Stimulated activated CD4-positive, alpha-beta T cell treated with anti-CD3 and anti-CD28 coated beads, Interleukin-1b, Interleukin-23, amount 100 ng/mL, for 1 hour (primary cell): ENCODE data around the gene ZMYND15.

Experiments
- DNase-seq, 2 donors: peaks; one replicate each; pipeline ENCODE4 v3.0.0-alpha.2; 2020; ENCODE audit warnings: low read depth in 2 of 2

Gene ZMYND15

DNA sequence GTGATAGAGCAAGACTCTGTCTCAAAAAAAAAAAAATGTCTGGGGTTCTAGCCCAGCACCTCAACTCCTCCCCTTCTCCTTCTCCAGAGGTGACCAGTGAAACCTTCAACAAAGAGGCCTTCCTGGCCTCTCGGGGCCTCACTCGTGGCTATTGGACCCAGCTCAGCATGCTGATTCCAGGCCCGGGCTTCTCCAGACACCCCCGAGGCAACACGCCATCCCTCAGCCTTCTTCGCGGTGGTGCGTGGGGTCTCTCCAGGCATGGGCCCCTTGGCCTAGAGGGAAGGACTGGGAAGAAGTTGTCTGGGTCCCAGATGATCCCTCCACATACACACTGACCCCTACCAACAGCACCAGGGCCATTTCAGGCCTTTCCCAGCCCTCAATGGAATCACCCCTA, 3.6 kb downstream of the ZMYND15 start:
- DNase-seq = no peak

DNA sequence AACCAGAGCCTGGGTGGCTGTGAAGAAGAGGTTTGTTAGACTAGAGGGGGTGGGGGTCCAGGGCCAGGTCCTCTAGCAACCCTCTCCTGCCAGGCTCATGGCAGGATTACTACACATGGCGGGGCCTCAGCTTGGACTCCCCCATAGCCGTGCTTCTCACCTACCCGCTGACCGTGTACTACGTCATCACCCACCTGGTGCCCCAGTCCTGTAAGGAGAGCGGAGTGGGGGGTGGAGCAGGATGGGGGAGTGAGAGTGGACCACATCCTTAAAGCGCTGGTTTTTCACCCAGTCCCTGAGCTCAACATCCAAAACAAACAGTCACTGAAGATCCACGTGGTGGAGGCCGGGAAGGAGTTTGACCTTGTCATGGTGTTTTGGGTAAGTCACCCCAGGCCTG, 4.3 kb downstream of the ZMYND15 start:
- DNase-seq = no peak

DNA sequence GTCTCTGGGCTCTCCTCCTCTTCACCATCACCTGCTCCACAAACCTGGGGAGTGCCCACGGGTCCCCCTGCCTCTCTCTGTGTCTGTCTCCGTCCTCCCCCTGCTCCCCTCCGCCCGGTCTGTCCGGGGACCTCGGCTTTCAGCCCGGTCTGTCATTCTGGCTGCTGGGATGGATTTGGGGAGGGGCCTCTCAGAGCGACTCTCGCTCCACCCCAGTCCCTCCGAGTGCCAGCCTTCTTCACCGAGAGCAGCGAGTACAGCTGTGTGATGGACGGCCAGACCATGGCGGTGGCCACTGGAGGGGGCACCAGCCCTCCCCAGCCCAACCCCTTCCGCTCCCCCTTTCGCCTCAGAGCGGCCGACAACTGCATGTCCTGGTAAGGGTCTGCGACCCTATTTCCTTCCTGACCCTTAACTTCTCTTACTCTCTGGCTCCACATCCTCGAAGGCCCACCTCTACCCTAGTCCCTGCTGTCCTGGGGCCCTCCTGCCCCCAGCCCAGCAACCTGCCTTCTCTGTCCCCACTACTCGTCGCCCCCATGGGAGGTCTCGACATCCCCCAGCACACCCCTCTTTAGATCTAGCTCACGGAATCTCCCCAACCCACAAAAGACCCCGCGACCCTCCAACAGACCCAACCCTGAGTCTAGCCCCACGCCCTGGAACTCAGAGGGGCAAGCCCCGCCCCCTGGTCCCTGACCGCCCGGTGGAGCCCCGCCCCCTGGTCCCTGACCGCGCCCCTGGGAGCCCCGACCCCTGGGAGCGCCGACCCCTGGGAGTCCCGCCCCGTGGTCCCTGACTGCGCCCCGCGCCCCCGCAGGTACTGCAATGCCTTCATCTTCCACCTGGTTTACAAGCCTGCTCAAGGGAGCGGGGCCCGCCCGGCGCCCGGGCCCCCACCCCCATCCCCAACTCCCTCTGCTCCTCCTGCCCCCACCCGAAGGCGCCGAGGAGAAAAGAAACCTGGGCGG, 5.7 kb downstream of the ZMYND15 start:
- no peak for DNase-seq

DNA sequence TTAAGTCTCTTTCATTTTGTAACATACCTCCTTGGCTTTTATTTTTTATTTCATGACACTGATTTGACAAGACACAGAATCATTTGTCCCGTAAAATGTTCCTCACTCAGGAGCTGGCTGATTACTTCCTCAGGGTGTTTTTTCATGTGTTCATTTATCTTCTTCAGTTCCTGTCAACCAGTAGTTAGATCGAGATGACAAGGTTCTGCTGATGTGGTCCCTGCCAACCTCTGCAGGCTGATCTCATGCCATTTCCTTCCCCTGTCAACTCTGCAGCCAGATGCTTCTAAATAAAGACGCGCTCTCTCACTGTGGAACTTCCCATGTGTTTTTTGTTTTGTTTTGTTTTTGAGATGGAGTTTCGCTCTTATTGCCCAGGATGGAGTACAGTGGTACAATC, 8.2 kb downstream of the ZMYND15 start:
- DNase-seq = no peak

DNA sequence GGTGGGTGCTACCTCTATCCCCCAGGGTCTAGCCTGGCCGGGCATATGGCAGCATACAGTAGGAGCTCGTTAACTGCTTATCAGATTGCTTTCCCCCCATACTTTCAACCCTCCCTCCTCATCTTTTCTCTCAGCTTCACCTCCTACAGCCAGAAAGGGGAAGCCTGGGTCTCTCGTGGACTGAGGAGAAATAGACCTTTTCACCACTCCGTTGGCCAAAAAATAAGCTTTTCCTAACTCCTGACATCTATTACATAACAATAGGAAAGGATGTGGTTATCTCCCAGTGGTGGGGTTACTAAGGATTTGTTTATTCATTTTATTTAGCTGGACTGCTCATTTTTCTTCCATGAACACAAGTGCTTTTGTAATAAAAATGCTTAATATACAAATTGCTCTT, 9.1 kb downstream of the ZMYND15 start:
- DNase-seq = no peak

DNA sequence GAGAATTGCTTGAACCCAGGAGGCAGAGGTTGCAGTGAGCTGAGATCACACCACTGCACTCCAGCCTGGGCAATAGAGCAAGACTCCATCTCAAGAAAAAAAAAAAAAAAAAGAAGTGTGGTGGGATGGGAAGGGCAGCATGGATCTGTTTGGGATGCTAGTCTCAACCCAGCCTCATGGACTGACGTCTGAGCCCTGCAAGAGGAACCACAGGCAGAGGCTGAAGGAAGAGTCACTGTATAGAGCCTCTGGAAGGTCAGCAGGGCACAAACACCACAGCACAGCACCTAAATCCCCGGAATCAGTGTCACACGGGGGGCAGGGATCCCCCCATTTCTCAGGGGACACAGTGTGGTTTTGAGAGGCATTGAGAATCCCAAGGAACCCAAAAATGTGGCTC, 11.0 kb downstream of the ZMYND15 start:
- DNase-seq = no peak

DNA sequence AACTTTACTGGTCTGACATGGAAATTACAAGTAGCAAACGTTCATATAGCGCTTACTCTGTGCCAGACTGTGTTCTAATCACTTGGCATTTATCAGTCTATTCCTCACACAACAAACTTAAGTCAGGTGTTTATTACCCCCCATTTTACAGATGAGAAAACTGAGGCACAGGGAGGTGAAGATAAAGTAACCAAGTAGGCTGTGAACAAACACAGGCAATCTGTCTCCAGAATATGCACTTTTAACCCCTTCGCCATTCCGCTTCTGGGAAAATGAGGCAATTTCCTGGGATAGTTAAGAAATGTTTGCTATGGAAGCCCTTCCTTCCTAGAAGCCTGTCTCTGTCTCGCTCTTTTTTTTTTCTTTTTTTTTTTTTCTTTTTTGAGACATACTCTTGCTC, 12.3 kb downstream of the ZMYND15 start:
- DNase-seq = no peak

DNA sequence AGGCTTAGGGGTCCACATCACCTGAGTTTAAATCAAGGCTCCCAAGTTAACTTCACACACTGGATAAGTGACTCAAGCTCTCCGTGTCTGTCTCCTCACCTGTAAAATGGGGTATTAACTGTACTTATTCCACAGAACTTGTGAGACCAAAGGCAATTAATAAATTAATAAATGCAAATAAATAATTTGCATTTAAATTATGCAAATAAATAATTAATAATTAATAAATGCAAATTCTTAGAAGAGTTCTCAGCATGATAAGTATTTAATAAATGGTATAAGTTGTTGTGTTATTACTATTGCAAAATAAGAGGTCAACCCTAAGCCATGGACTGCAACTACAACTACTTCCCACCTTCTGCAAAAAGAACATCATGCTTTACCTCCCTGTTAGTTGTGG, 13.8 kb downstream of the ZMYND15 start:
- DNase-seq = no peak

DNA sequence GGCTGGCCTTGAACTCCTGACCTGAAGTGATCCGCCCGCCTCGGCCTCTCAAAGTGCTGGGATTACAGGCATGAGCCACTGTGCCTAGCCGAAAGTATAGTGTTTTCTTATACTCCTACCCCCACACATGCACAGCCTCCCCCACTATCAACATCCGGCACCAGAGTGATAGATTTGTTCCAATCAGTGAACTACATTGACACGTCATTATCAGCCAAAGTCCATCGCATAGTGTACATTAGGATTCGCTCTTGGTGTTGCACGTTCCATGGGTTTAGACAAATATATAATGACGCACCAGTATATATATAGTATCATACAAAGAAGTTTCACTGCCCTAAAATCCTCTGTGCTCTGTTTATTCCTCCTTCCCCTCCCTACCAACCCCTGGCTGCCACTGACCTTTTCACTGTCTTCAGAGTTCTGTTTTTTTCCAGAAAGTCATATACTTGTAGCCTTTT, 20.2 kb downstream of the ZMYND15 start:
- no peak for DNase-seq

DNA sequence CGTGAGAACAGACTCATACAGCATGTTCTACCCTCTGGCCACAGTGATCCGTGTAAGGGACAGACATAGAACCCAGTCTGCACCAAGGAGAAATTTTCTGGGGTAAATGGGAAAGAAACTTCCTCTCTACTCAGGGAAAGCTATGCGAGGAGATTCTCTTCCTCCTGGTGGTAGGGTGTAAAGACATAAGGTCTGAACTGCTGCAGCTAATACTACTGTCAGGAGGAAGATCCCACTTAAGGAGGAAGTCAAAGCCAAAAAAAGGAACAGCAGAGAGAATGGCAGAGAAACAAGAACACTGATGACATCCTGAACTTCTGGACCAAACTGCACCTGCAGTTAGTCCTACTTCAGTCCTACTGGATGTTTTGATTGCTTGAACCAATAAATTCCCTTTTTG, 25.0 kb downstream of the ZMYND15 start:
- DNase-seq = no peak

DNA sequence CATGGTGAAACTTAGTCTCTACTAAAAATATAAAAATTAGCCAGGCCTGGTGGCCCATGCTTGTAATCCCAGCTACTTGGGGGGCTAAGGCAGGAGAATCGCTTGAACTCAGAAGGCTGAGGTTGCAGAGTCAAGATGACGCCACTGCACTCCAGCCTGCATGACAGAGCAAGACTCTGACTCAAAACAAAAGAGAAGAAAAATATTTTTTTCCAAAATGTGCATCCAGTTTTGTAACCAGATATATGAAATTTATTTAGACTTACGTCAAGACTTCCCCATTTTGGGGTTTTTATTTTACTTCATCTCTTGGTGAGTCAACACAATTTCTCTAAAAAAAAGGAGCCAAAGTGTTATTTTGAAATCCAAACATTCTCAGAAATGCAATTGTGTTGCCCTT, 26.6 kb downstream of the ZMYND15 start:
- no peak for DNase-seq

DNA sequence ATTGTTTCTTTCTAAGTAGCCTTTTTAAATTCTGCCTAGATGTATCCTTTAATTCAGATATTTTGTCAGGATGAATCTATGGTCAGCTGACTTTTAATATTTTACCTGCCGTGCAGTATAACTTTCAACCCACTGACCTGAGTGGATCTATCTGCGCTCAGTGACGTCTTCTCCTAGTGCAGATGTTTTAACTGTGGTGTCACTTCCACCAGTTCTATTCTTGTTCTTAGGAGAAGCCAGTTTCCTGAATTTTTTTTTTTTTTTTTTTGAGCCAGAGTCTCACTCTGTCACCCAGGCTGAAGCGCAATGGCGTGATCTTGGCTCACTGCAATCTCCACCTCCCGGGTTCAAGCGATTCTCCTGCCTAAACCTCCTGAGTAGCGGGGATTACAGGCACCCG, 27.1 kb downstream of the ZMYND15 start:
- no peak for DNase-seq

DNA sequence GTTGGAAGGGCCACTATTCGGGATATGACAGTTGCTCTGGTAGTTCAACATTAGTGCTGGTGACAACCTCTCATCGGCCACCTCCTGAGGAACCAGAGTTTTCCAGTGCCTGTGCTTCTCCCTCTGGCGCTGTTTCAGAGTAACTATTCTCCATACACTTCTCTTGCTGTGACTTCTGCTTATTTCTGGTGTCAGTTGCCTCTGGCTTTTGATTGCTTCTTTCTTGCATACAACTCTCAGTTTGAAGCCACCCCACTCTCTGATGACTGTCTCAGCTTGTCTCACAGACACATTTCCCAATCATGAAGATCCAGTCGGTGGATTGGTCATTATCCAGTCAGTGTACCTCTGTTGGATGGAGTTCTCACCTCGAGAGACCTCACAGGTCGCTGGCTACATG, 28.7 kb downstream of the ZMYND15 start:
- DNase-seq = no peak

DNA sequence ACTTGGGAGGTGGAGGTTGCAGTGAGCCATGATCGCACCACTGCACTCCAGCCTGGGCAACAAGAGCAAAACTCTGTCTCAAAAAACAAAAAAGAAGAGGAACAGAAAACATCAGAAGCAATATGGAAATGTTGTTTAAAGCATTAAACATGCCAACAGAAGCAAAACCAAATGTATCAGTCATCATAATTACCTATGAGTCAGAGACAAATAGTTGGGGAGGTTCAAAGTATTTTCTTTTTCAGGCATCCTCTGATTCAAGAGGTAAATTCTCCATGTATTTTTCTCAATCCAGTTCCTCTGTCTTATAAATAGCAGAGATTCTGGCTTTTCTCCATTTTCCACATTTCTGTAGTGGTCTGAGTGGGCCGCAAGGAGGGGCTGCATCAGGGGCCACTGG, 30.0 kb downstream of the ZMYND15 start:
- DNase-seq = no peak

DNA sequence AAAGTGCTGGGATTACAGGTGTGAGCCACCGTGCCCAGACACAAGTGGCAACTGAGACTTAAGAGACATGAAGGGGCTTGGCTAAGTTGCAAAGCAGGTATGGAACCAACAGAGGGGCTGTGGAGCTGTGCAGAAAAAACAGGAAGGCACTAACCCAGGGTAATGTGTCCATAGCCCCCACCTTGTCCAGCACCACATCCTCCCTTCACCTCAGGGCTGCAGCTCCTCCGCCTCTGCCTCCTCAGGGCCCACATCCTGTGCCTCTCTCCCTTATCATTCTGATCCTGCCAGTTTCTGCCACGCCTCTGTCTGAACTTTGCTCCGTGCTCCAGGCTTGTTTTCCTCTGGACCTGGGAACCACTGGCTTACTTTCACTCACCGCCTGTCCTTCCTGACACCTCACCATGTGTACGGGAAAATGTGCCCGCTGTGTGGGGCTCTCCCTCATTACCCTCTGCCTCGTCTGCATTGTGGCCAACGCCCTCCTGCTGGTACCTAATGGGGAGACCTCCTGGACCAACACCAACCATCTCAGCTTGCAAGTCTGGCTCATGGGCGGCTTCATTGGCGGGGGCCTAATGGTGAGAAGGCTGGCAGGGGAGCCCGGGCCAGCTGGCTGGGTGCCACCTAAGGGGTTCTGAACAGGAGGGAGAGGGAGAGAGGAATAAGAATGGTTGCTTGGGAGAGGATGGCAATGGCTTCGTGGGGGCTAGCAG, 32.0 kb downstream of the ZMYND15 start, which contains the start of gene TM4SF5:
TM4SF5 (plus strand) TSS at position 368 of the 716 bp plus-strand sequence; CDS start at position 405, 37 bp downstream.
- no peak for DNase-seq

DNA sequence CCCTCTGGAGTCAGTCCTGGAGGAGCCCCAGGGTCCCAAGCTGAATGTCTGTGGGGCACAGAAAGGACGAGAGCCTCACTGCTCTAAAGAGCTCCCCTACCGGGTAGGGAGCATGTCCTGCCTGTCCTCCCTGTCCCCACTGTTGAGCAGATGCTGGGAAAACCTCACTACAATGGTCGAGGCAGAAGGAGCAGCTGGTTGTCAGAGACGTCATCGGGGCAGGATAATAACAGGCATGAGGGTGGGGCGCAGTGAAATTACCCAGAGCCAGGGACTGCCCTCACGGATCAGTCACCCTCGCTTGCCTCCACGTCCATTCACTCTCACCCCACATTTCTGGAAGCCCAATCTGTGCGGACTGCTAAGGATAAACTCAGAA, 32.6 kb downstream of the ZMYND15 start:
- DNase-seq = no peak

DNA sequence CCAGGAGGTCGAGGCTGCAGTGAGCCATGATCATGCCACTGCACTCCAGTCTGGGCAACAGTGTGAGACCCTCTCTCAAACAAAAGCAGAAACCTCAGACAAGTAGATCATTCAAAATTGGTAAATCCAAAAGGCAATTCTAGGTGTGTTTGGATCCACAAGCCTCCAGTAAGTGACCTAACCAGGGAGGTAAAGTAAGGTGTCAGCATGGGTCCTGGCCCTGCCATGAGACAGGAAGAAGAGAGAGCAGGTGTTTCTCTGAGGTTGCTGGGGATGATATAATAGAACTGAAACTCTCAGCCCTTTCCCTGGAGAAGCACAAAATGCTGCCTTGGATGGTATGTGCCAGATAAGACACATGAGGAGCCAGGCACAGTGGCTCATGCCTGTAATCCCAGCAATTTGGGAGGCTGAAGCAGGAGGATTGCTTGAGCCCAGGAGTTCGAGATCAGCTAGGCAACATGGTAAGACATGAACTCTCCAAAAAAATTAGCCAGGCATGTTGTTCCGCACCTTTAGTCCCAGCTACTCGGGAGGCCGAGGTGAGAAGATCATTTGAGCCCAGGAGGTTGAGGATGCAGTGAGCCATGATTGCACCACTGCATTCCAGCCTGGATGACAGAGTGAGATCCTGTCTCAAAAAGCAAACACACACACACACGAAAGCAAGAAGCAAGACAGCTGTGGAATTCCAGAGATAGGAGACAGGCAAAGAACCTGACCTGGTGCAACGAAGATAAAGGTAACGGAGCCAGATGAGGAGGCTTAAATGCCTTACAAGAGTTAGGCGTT, 38.5 kb downstream of the ZMYND15 start:
- DNase-seq = no peak

DNA sequence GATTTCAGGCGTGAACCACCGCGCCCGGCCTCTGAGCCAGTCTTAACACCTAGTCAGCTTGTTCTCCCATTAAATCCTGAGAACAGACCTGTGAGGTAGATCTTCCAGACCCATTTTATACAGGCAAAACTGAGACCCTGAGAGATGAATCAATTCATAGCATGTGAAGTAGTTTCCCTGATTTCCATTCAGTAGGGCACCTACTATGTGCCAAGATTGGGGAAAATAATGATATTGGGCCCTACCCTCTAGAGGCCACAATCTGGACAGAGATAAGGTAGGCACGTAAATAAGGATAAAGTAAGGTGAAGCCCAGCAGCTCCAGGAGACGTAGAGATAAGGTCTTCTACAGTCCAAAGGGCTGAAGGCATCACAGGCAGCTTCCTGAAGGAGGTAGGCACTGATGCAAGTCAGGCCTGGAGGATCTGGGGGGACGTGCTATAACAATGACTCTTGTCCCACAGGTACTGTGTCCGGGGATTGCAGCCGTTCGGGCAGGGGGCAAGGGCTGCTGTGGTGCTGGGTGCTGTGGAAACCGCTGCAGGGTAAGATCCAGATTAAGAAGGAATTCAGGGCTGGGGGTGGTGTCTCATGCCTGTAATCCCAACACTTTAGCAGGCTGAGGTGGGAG, 40.8 kb downstream of the ZMYND15 start:
- no peak for DNase-seq

DNA sequence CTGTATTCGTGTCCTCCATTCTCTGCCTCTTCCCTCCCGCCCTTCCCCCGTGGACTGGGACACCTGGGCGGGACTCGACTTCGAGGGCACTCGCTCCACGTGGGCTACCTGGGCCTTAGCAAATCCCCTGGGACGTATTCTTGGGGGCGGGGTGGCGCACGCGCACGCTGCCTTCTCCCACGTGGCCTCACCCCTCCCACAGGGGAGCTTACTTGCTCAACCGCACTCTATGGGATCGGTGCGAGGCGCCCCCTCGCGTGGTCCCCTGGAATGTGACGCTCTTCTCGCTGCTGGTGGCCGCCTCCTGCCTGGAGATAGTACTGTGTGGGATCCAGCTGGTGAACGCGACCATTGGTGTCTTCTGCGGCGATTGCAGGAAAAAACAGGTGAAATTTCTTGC, 43.0 kb downstream of the ZMYND15 start:
- no peak for DNase-seq

DNA sequence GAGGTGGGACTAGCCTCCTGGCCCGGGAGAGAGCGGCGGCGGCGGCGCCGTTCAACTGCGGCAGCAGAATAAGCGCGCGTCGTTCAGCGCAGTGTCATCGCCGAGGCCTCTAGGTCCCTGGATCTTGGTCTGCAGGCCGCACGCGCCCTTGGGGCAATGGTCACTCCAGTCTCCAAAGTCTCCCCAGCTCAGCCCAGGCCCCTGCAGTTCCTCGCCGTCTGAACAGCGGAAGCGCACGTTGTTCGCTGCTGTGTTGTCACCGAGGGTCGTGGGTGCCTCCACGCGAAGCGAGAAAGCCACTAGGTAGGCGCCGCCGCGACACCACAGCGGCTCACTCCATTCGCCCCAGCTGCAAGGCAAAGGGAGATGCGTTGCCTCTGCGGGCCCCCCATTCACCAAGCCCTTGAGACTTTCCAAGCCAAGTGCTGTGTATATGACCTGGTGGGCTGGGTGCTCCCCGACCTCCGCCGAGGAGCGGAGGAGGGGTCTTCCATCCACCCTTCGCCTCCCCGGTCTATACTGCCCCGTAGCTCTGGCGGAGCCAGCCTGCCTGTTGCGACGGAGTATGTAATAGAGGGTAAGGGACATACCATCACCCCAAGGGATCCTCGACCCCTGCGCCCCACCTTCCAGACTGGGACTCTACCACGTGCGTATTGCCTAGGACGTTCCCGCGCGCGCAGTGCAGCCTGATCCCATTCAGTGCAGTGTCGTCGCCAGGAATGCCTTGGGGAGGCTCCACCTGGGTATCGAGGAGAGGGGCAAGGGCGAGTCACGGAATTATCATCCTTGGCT, 45.9 kb downstream of the ZMYND15 start:
- DNase-seq = no peak

DNA sequence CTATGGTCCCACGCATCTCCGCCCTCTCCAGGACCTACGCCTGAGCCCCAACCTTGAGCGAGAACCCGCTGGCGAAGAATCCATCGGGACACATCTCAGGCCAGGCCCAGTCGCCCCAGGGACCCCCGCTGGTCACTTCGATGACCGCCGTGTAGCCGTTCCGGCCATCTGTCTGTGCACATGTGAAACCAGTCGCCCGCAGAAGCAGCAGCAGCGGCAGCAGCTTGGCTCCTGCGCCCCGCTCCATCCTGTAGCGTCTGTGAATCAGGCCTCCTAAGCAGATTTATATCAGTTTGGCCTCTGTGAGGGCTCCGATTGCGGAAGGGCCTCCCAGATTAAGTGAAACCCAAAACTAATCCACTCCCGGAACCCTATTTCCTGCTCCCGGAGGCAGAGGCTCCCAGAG, 46.5 kb downstream of the ZMYND15 start, which contains the start of gene VMO1:
VMO1 (minus strand) TSS at position 259 of the 406 bp plus-strand sequence; CDS start at position 247, 12 bp downstream.
- DNase-seq = no peak
